Tibial nerve (tissue), 4 donors: ENCODE results near the gene DEF6.

Source experiments
- EP300 ChIP-seq, 2 donors: sonication (generic); formaldehyde crosslinking; IDR thresholded peaks; one replicate each; pipeline ENCODE4 v1.6.1; 2017; ENCODE audit warnings: antibody characterized with exemption in 2 of 2, mild to moderate bottlenecking in 1 of 2
- POLR2A ChIP-seq, 2 donors: fragments of 450-650 bp; IDR thresholded peaks; one replicate each; pipeline ENCODE4 v1.6.1; 2017; ENCODE audit warnings: antibody characterized with exemption in 2 of 2, mild to moderate bottlenecking in 2 of 2, moderate library complexity in 2 of 2
- TF ChIP-seq, protein P1 (sequence below), 5 experiments: fragments of 200-600 bp in 3 of 5; fragments of 450-650 bp in 2 of 5; sonication (generic) in 3 of 5; IDR thresholded peaks; one replicate each; pipeline ENCODE4 v1.5.1; 2016 to 2019; ENCODE audit warnings: antibody characterized with exemption in 5 of 5, mild to moderate bottlenecking in 3 of 5, moderate library complexity in 2 of 5

DNA sequence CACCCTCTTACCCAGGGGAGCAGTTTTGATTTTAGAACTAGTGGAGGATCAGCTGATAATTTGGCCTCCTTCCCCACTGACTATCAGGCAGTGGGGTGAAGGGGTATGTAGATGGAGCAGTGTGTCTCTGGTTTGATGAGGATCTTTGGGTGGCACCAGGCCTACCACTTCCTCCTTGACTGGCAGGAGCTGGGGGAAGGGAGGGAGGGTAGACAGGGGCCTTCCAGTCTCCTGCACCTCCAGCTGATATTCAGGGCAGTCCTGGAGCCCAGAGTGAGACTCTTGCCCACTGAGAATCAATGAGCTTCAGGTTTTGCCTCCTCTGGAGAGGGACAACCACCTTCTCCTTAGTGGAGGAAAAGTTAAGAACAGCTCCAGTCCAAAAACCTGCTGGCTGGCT is 3.2 kb downstream of the DEF6 start:
- TF ChIP-seq, protein P1, sequence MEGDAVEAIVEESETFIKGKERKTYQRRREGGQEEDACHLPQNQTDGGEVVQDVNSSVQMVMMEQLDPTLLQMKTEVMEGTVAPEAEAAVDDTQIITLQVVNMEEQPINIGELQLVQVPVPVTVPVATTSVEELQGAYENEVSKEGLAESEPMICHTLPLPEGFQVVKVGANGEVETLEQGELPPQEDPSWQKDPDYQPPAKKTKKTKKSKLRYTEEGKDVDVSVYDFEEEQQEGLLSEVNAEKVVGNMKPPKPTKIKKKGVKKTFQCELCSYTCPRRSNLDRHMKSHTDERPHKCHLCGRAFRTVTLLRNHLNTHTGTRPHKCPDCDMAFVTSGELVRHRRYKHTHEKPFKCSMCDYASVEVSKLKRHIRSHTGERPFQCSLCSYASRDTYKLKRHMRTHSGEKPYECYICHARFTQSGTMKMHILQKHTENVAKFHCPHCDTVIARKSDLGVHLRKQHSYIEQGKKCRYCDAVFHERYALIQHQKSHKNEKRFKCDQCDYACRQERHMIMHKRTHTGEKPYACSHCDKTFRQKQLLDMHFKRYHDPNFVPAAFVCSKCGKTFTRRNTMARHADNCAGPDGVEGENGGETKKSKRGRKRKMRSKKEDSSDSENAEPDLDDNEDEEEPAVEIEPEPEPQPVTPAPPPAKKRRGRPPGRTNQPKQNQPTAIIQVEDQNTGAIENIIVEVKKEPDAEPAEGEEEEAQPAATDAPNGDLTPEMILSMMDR (IDR thresholded peaks at IDR 0.05): no peak
- TF ChIP-seq EP300 (IDR thresholded peaks at IDR 0.05) (no peak), POLR2A (IDR thresholded peaks at IDR 0.05) (no peak)
